Tibial nerve (tissue), 4 donors: ENCODE results near the gene IQGAP2. TPM values are rescaled to one million over a fixed set of nuclear protein-coding genes. Genes with fewer than 3 reads are reported as not detected.
A peak's percentile ranks its signal among the peaks of the same experiment; 100 is the strongest.
"Not testable (repeated sequence)": the region's sequence is repeated elsewhere in the genome, so short reads cannot be mapped to it uniquely, and the experiment has no call there.

Source experiments
- DNase-seq, 2 donors: peaks; one replicate each; pipeline ENCODE4 v3.0.0-alpha.2; 2019; ENCODE audit warnings: low spot score in 2 of 2
- H3K27ac ChIP-seq, 4 donors: fragments of 200-600 bp; sonication (generic) in 3 of 4; one replicate each; pipeline ENCODE4 v1.5.1; 2017 to 2019; ENCODE audit warnings: mild to moderate bottlenecking in 1 of 4
- H3K27me3 ChIP-seq, 2 donors: fragments of 200-600 bp; sonication (generic) in 1 of 2; one replicate each; pipeline versions ENCODE4 v1.5.1 to v1.6.0; 2017 to 2019
- H3K36me3 ChIP-seq, 3 donors: fragments of 200-600 bp; sonication (generic); one replicate each; pipeline ENCODE4 v1.5.1; 2018 to 2019
- H3K4me1 ChIP-seq, 4 donors: fragments of 200-600 bp; sonication (generic) in 3 of 4; one replicate each; pipeline ENCODE4 v1.5.1; 2017 to 2019
- H3K4me3 ChIP-seq, 4 donors: fragments of 200-600 bp; sonication (generic) in 3 of 4; one replicate each; pipeline ENCODE4 v1.5.1; 2017 to 2019; ENCODE audit warnings: mild to moderate bottlenecking in 1 of 4, moderate library complexity in 1 of 4
- H3K9me3 ChIP-seq, 4 donors: fragments of 200-600 bp; sonication (generic) in 3 of 4; one replicate each; pipeline ENCODE4 v1.5.1; 2017 to 2019
- CTCF ChIP-seq, 5 experiments: fragments of 200-600 bp in 3 of 5; fragments of 450-650 bp in 2 of 5; sonication (generic) in 3 of 5; IDR thresholded peaks; one replicate each; pipeline ENCODE4 v1.5.1; 2016 to 2019; ENCODE audit warnings: antibody characterized with exemption in 5 of 5, mild to moderate bottlenecking in 3 of 5, moderate library complexity in 2 of 5
- EP300 ChIP-seq, 2 donors: sonication (generic); formaldehyde crosslinking; IDR thresholded peaks; one replicate each; pipeline ENCODE4 v1.6.1; 2017; ENCODE audit warnings: antibody characterized with exemption in 2 of 2, mild to moderate bottlenecking in 1 of 2
- POLR2A ChIP-seq, 2 donors: fragments of 450-650 bp; IDR thresholded peaks; one replicate each; pipeline ENCODE4 v1.6.1; 2017; ENCODE audit warnings: antibody characterized with exemption in 2 of 2, mild to moderate bottlenecking in 2 of 2, moderate library complexity in 2 of 2
- WGBS, 2 donors: methylation state at CpG; one replicate each; pipeline ENCODE4 v1.1.5; 2018; 5-methylcytosine and 5-hydroxymethylcytosine counted together
- total RNA-seq, 4 donors: library from RNA; depleted of rRNA; stranded (reverse); fragments of >200 nt; gene quantifications; one replicate each; pipeline ENCODE4 v1.1.0, GENCODE V29; 2016

Gene IQGAP2
- total RNA-seq, 4 donors from 2014 or later, result 42.8 to 58.2 (median 52.3) TPM

- Histone ChIP-seq H3K9me3 (no peaks in the 10 kb centered on the region), H3K36me3 (peaks cover 0 to 10% (median 0%) of the 10 kb centered on the region in 3 donors), H3K4me3 (no peak overlapping the region), H3K27me3 (no peaks in the 10 kb centered on the region), H3K4me1 (peaks cover 0 to 5% (median 0%) of the 10 kb centered on the region in 4 donors), H3K27ac (no peak overlapping the region)
- DNase-seq, result peak in 1 of 2 donors; percentile 64
- TF ChIP-seq POLR2A (IDR thresholded peaks at IDR 0.05) (no peak), EP300 (IDR thresholded peaks at IDR 0.05) (no peak), CTCF (IDR thresholded peaks at IDR 0.05) (peak; percentile 59 to 84 (median 75))
- 14 to 15% methylated on average over 3 of the region's 3 CpGs for WGBS, 2 donors
These were observed 198.4 kb downstream of the IQGAP2 start for GRCh38 chr5:76601470-76601869.

DNA sequence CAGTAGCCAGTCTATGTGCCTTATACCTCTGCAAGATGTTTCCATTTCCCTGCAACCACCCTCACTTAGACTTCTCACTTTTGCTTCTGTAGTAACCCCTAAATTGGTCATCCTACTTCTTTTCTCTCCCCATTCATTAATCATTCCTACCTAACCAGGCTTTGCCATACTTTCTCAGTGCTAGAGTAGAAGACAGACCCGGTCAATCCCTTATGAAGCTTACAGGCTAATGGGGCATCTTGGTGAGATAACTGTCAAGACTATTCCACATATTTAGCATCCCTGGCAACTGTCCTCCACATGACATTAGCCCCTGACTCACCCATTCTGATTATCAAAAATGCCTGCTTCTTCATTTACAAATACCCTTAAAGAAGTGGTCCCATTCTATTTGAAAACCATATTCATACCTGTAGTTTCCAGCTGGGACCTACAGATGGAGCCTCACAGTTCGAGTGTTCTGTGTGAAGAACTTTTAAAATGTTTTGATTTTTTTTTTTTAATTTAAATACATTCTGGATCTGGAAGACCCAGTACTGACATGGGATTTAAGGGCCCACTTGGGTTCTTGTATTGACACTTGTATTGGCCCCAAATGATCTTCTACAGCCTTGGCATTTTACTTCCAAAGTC lies 199.1 kb downstream of the IQGAP2 start:
- Histone ChIP-seq H3K4me1 (peaks cover 0 to 8% (median 0%) of the 10 kb centered on the region in 4 donors), H3K27ac (no peak overlapping the region), H3K27me3 (no peaks in the 10 kb centered on the region), H3K9me3 (no peaks in the 10 kb centered on the region), H3K36me3 (peaks cover 0 to 3% (median 0%) of the 10 kb centered on the region in 3 donors), H3K4me3 (no peak overlapping the region)
- 75 to 84% methylated on average over 2 of the region's 2 CpGs for WGBS, 2 donors
- TF ChIP-seq CTCF (IDR thresholded peaks at IDR 0.05) (no peak), EP300 (IDR thresholded peaks at IDR 0.05) (no peak), POLR2A (IDR thresholded peaks at IDR 0.05) (no peak)
- no peak for DNase-seq

- not testable (repeated sequence) for H3K36me3 ChIP-seq, H3K4me3 ChIP-seq, H3K27me3 ChIP-seq, DNase-seq, H3K27ac ChIP-seq, H3K9me3 ChIP-seq
- WGBS, 2 donors, result 50 to 59% methylated on average over 1 of the region's 1 CpG
- H3K4me1 ChIP-seq, result peaks cover 0 to 16% (median 0%) of the 10 kb centered on the region in 4 donors
These were observed 200.9 kb downstream of the IQGAP2 start for GRCh38 chr5:76603991-76604390.

DNA sequence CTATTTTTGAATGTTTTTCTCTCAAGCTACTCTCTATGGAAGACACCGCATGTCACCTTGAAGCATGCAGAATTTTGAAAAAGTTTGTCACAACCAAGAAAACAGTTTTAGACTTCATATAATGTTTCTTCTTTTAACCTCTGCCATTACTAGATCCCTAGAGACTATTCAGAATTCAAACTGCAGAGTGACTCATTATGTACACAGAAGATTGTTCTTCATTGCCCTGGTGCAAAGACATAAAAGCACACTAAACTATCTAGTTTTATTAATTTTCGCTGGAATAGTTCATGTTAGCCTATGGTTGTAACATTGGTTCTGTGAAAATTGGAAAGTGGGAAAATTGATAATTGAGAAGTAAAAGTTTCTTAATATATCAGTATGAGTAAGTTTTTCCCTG lies 201.8 kb downstream of the IQGAP2 start:
- DNase-seq, result no peak
- Histone ChIP-seq H3K27me3 (no peaks in the 10 kb centered on the region), H3K4me3 (no peak overlapping the region), H3K36me3 (no peaks in the 10 kb centered on the region), H3K27ac (no peak overlapping the region), H3K4me1 (peaks cover 0 to 16% (median 0%) of the 10 kb centered on the region in 4 donors), H3K9me3 (no peaks in the 10 kb centered on the region)
- WGBS, 2 donors, result 69% methylated on average over 2 of the region's 2 CpGs
- TF ChIP-seq EP300 (IDR thresholded peaks at IDR 0.05) (no peak), CTCF (IDR thresholded peaks at IDR 0.05) (no peak), POLR2A (IDR thresholded peaks at IDR 0.05) (no peak)

DNA sequence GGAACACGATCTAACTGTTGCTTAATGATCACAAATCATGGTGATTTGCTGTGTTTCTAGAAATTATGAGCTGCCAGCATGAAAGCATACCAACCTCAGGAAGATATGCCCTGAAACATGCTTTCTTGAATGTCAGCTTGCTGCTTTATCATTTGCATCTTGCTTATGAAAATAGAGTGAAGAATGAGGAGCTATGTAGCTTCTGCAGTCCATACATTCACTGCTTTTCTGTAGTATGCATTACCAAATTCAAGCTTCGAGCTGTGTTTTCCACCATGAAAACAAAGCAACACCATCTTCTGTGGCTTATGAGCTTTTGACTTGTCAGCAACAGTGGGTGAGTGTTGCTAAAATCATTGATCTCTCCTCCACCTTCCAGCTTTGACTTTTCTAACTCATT lies 203.6 kb downstream of the IQGAP2 start:
- Histone ChIP-seq H3K9me3 (no peaks in the 10 kb centered on the region), H3K27me3 (no peaks in the 10 kb centered on the region), H3K36me3 (no peaks in the 10 kb centered on the region), H3K4me3 (no peak overlapping the region), H3K4me1 (peaks cover 0 to 14% (median 0%) of the 10 kb centered on the region in 4 donors), H3K27ac (no peak overlapping the region)
- 90 to 95% methylated on average over 2 of the region's 2 CpGs for WGBS, 2 donors
- no peak for TF ChIP-seq EP300 (IDR thresholded peaks at IDR 0.05)
- no peak for TF ChIP-seq POLR2A (IDR thresholded peaks at IDR 0.05)
- TF ChIP-seq CTCF (IDR thresholded peaks at IDR 0.05), result no peak
- DNase-seq, result no peak
